ENCODE data around the gene SFTPD.

DNA sequence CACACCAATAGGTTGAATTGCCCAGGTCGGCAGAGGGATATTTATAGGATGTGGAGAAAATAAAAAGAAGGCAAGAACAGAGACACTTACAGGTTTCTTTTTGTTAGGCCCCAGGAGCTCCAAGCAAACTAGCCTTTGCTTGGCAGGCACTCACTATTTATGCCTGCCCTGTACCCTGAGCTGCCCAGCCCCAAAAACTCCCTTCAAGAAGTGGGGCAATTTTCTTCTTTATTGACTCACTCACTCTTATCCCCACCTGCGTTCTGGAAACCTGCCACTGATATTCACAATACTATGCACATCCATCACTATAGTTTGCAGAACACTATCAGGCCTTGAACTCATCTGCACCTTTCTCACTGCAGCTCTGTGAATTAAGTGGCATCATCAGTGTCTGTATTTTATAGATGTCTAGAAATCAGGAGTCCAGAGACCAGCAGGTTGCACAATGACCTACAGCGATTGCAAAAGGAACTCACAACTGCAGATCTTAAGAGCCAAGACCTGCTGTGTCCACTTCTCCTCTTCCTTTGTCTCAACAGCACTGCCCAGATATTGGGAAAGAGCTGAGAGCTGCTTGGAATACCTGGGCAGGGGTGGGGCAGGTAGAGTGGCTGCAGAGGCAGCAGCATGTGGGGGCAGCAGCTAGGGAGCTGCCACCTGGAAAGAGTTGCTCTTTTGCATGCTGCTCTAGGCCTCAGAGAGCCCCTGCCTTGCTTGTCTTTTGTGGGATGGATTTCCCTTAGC lies at the start of gene SFTPD:
- TF ChIP-seq, protein P1, sequence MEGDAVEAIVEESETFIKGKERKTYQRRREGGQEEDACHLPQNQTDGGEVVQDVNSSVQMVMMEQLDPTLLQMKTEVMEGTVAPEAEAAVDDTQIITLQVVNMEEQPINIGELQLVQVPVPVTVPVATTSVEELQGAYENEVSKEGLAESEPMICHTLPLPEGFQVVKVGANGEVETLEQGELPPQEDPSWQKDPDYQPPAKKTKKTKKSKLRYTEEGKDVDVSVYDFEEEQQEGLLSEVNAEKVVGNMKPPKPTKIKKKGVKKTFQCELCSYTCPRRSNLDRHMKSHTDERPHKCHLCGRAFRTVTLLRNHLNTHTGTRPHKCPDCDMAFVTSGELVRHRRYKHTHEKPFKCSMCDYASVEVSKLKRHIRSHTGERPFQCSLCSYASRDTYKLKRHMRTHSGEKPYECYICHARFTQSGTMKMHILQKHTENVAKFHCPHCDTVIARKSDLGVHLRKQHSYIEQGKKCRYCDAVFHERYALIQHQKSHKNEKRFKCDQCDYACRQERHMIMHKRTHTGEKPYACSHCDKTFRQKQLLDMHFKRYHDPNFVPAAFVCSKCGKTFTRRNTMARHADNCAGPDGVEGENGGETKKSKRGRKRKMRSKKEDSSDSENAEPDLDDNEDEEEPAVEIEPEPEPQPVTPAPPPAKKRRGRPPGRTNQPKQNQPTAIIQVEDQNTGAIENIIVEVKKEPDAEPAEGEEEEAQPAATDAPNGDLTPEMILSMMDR (IDR thresholded peaks at IDR 0.05 in 2 of 3, conservative IDR thresholded peaks at IDR 0.05 in 1 of 3; ENCODE audit: control insufficient read depth in 2 of 3, extremely low read depth in 1 of 3, insufficient read depth in 1 of 3, low read depth in 3 of 3, low read length in 3 of 3): no peak
- no peak for TF ChIP-seq CEBPB (IDR thresholded peaks at IDR 0.05; ENCODE audit: borderline replicate concordance in 1 of 2, low read depth in 2 of 2, low read length in 2 of 2)
- TF ChIP-seq SMC3 (IDR thresholded peaks at IDR 0.05; ENCODE audit: borderline replicate concordance, low read length): no peak
- TF ChIP-seq NR2C1 (IDR thresholded peaks at IDR 0.05): no peak
- TF ChIP-seq ZZZ3 (IDR thresholded peaks at IDR 0.05; ENCODE audit: control insufficient read depth, insufficient read length, low read depth): no peak
- TF ChIP-seq EZH2 (IDR thresholded peaks at IDR 0.05; ENCODE audit: borderline replicate concordance, control insufficient read depth, low read depth, low read length): no peak
- no peak for TF ChIP-seq SP1 (IDR thresholded peaks at IDR 0.05; ENCODE audit: low read depth, low read length)
- TF ChIP-seq POLR2A (IDR thresholded peaks at IDR 0.05; ENCODE audit: low read depth, low read length): no peak
- TF ChIP-seq, protein P2, sequence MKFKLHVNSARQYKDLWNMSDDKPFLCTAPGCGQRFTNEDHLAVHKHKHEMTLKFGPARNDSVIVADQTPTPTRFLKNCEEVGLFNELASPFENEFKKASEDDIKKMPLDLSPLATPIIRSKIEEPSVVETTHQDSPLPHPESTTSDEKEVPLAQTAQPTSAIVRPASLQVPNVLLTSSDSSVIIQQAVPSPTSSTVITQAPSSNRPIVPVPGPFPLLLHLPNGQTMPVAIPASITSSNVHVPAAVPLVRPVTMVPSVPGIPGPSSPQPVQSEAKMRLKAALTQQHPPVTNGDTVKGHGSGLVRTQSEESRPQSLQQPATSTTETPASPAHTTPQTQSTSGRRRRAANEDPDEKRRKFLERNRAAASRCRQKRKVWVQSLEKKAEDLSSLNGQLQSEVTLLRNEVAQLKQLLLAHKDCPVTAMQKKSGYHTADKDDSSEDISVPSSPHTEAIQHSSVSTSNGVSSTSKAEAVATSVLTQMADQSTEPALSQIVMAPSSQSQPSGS (IDR thresholded peaks at IDR 0.05; ENCODE audit: low read length): no peak
